Kidney (tissue), 14 donors: ENCODE measurements around the gene MUC6. TPM values are rescaled to one million over a fixed set of nuclear protein-coding genes. Genes with fewer than 3 reads are reported as not detected.

Source experiments
- DNase-seq, 5 donors: peaks; one replicate each; pipeline ENCODE4 v3.0.0-alpha.2; 2013 to 2020
- FAIRE-seq: peaks from 2 replicates; lab custom pipeline; 2012; peaks lifted over from hg19 to GRCh38; lab: Jason Lieb, UNC
- H3K27ac ChIP-seq, 2 donors: one replicate each; pipeline ENCODE4 v1.7.0; 2013; ENCODE audit warnings: low read depth in 2 of 2, low read length in 2 of 2, inconsistent platforms in 1 of 2
- H3K27me3 ChIP-seq: one replicate; pipeline ENCODE4 v1.7.1; 2013; ENCODE audit warnings: low read length, inconsistent platforms; ENCODE audit not compliant: control insufficient read depth, insufficient read depth
- H3K36me3 ChIP-seq, 3 donors: one replicate each; pipeline versions ENCODE4 v1.7.0 to v1.7.1; 2013; ENCODE audit warnings: low read length in 3 of 3, control low read depth in 1 of 3, inconsistent platforms in 1 of 3; ENCODE audit not compliant: insufficient read depth in 3 of 3, control insufficient read depth in 2 of 3
- H3K4me1 ChIP-seq, 3 donors: one replicate each; pipeline versions ENCODE4 v1.7.0 to v1.7.1; 2013; ENCODE audit warnings: low read length in 3 of 3, inconsistent platforms in 1 of 3, low read depth in 1 of 3; ENCODE audit not compliant: control insufficient read depth in 2 of 3, insufficient read depth in 2 of 3
- H3K4me3 ChIP-seq, 3 donors: one replicate each; pipeline versions ENCODE4 v1.7.0 to v1.8.1; 2013; ENCODE audit warnings: low read length in 3 of 3, control low read depth in 1 of 3, inconsistent platforms in 1 of 3
- H3K9ac ChIP-seq, 3 donors: one replicate each; pipeline versions ENCODE4 v1.7.0 to v1.7.1; 2013; ENCODE audit warnings: low read length in 3 of 3, control low read depth in 1 of 3, inconsistent platforms in 1 of 3
- H3K9me3 ChIP-seq, 3 donors: one replicate each; pipeline versions ENCODE4 v1.7.0 to v1.7.1; 2013; ENCODE audit warnings: low read length in 3 of 3, control low read depth in 1 of 3, inconsistent platforms in 1 of 3; ENCODE audit not compliant: control insufficient read depth in 2 of 3, insufficient read depth in 1 of 3
- intact Hi-C: fragments of 100-400 bp; cut with DNase I; formaldehyde crosslinking; loops from one replicate; pipeline ENCODE4 v1.11.1; 2022
- polyA plus RNA-seq: library from polyadenylated mRNA; stranded (reverse); fragments of 350-450 nt; fragmentation: Illumina TruSeq; extraction: RNeasy Lipid Tissue Mini Kit (QIAGEN cat#74804); gene quantifications from one replicate; pipeline ENCODE4 v1.2.3, GENCODE V29; 2014; ENCODE audit warnings: low read depth, low replicate concordance; ENCODE audit not compliant: insufficient read depth
- total RNA-seq: library from RNA; stranded (reverse); fragmentation: NEBNext Ultra II Directional; extraction: Animal tissue kit (Norgen Biotek cat#: 25700); gene quantifications from one replicate; pipeline ENCODE4 v1.2.1, GENCODE V29; 2021
- TF ChIP-seq, protein P1 (sequence below): IDR thresholded peaks from 3 replicates; pipeline ENCODE4 v1.5.1; 2012; ENCODE audit warnings: mild to moderate bottlenecking, moderate library complexity, borderline replicate concordance; ENCODE audit not compliant: insufficient read depth; ENCODE audit errors: extremely low read depth
- donor health status: control.
- donor health status: control.
- donor health status: control.
- donor health status: control.
- donor health status: control.
- donor health status: DM: yes; HTN: yes; CAD: no.
- donor health status: Normal renal cell carcinoma (clear cell type).

Gene MUC6
- total and polyA plus RNA-seq, 2 donors from 2014 or later, result 1.1 to 3.0 TPM

DNA sequence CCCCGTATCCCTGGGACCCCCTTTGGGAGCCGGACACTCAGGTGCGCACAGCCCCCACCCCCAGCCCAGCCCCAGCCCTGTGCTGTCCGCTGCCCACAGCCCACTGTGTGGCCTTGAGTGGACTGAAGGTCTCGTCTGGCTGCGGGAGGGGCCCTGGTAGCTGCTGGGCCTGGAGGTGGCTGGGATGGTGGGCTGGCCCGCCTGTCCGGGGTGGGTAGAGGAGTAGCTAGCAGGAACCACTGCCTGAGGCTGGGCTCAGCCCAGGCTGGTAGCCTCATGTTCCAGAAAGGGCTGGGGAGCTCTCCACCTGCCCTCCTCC, 4.6 kb upstream of the MUC6 start:
- TF ChIP-seq, protein P1, sequence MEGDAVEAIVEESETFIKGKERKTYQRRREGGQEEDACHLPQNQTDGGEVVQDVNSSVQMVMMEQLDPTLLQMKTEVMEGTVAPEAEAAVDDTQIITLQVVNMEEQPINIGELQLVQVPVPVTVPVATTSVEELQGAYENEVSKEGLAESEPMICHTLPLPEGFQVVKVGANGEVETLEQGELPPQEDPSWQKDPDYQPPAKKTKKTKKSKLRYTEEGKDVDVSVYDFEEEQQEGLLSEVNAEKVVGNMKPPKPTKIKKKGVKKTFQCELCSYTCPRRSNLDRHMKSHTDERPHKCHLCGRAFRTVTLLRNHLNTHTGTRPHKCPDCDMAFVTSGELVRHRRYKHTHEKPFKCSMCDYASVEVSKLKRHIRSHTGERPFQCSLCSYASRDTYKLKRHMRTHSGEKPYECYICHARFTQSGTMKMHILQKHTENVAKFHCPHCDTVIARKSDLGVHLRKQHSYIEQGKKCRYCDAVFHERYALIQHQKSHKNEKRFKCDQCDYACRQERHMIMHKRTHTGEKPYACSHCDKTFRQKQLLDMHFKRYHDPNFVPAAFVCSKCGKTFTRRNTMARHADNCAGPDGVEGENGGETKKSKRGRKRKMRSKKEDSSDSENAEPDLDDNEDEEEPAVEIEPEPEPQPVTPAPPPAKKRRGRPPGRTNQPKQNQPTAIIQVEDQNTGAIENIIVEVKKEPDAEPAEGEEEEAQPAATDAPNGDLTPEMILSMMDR, result no peak
- Histone ChIP-seq H3K9ac (no peak overlapping the region), H3K4me1 (peaks cover 0 to 6% (median 0%) of the 10 kb centered on the region in 3 donors), H3K9me3 (peaks cover 0 to 5% (median 0%) of the 10 kb centered on the region in 3 donors), H3K4me3 (no peak overlapping the region), H3K27ac (no peak overlapping the region), H3K27me3 (no peaks in the 10 kb centered on the region), H3K36me3 (no peaks in the 10 kb centered on the region)
- FAIRE-seq (no peak), DNase-seq (peak in 1 of 5 donors; percentile 73)
- intact Hi-C loops, result loop anchor here (10.0 kb wide), 1 partner anchor 186 kb away; no protein-coding TSS in a partner anchor

DNA sequence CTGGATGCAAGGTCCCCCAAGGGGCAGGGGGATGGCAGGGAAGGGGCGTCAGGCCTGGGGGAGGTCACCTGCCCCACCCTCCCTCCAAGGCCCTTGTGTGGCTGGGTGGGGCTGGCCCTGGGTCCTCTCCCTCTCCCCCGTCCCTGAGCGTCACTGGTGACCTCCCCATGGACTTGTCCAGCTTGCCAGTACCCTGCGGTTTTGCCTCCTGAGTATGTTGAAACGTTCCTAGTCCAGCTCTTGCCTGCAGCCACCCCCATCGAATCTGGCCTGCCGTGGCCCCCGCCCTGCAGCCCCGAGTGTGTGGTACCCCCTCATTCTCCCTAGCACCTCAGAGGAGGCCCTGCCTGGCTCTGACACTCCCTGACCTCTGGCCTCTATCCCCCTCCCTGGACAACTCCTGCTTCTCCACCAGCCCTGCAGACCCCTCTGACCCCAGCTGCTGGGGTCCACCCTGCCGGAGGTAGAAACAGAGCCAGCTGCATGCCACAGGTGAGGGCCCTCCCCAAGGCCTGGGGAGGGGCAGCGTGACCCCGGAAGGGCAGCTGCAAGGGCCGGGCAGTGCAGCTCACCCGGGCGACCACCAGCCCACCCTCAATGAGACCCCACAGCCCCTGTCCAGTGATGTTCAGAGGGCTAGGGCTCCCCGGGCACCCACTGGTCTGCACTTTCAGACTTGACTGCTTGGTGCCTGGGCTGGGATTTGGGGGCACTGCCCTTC, 4.1 kb upstream of the MUC6 start:
- Histone ChIP-seq H3K27me3 (no peaks in the 10 kb centered on the region), H3K4me3 (no peak overlapping the region), H3K4me1 (peaks cover 0 to 6% (median 0%) of the 10 kb centered on the region in 3 donors), H3K27ac (no peak overlapping the region), H3K9ac (no peak overlapping the region), H3K9me3 (peaks cover 0 to 5% (median 0%) of the 10 kb centered on the region in 3 donors), H3K36me3 (no peaks in the 10 kb centered on the region)
- FAIRE-seq (no peak), DNase-seq (peak in 2 of 5 donors; percentile 35 to 70)
- intact Hi-C loops, result loop anchor here (10.0 kb wide), 1 partner anchor 186 kb away; no protein-coding TSS in a partner anchor
- TF ChIP-seq, protein P1, result no peak

DNA sequence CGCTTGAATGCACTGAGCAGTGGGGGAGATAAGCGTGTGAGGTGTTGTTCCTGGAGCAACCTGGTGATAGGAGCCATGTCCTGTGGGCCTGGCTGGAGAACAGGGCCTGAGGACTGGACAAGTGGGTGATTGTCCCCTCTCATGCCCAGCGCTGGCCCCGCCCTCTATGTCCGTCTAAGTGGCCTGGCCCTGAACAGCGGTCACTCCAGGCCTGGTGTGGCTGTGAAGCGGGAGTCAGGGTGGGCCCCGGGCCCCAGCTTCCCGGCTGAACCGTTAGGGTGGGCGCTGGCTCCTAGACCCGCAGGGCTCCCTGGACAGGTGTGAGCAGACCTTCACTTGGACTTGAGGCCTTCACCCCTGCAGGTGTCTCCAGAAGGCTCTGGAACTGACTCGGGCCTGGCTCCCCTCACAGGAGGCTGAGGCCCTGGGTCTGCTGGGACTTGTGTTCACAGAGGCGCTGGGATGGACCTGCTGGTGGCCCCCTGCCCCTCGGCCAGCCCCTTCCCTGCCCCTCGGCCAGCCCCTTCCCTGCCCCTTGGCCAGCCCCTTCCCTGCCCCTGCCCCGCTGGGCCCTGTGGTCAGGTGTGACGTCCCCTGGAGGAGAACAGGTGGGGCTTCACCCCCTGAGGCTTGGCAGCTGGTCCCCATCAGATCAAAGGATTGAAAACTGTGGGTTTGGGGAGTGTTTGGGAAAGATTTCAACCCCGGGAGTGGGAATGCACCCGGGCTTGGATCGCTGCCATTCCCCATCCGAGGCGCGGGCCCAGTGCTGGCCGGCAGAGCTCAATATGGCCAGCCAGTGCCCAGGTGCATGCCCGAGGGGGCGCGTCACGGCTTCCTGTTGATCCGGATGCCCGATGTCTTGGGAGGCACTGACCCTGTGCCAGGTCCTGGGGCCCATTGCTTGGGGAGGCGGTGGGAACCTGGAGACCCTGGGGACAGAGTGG, 3.2 kb upstream of the MUC6 start:
- H3K36me3 ChIP-seq, result no peaks in the 10 kb centered on the region
- no peak overlapping the region for H3K27ac ChIP-seq
- peaks cover 0 to under 1% (median 0%) of the 10 kb centered on the region in 3 donors for H3K9me3 ChIP-seq
- DNase-seq (peak in 2 of 5 donors; percentile 40 to 48), FAIRE-seq (no peak)
- intact Hi-C loops, result loop anchor here (10.0 kb wide), 1 partner anchor 185 kb away; no protein-coding TSS in a partner anchor
- TF ChIP-seq, protein P1, result no peak
- H3K4me1 ChIP-seq, result peaks cover 0 to 6% (median 0%) of the 10 kb centered on the region in 3 donors
- H3K9ac ChIP-seq, result no peak overlapping the region
- no peak overlapping the region for H3K4me3 ChIP-seq
- no peaks in the 10 kb centered on the region for H3K27me3 ChIP-seq
